Frontal cortex (tissue), 4 donors: ENCODE results near the gene PHF21A. TPM values are rescaled to one million over a fixed set of nuclear protein-coding genes. Genes with fewer than 3 reads are reported as not detected.
"Not testable (repeated sequence)": the region's sequence is repeated elsewhere in the genome, so short reads cannot be mapped to it uniquely, and the experiment has no call there.

Experiments
- DNase-seq, 2 donors: peaks; one replicate each; pipeline ENCODE4 v3.0.0; 2012; ENCODE audit warnings: low spot score in 2 of 2
- FAIRE-seq: peaks from 2 replicates; lab custom pipeline; 2012; peaks lifted over from hg19 to GRCh38; lab: Jason Lieb, UNC
- total RNA-seq: library from RNA; depleted of rRNA; stranded (reverse); fragments of >200 nt; gene quantifications from one replicate; pipeline ENCODE4 v1.2.3, GENCODE V29; 2014
- donor health status: control.
- donor health status: control.
- donor health status: control.

PHF21A gene
- total RNA-seq, 1 donor from 2014 or later: 28.9 TPM

GRCh38 chr11:45995342-45995734 lies 125.9 kb downstream of the PHF21A start:
- FAIRE-seq: no peak
- DNase-seq: no peak

DNA sequence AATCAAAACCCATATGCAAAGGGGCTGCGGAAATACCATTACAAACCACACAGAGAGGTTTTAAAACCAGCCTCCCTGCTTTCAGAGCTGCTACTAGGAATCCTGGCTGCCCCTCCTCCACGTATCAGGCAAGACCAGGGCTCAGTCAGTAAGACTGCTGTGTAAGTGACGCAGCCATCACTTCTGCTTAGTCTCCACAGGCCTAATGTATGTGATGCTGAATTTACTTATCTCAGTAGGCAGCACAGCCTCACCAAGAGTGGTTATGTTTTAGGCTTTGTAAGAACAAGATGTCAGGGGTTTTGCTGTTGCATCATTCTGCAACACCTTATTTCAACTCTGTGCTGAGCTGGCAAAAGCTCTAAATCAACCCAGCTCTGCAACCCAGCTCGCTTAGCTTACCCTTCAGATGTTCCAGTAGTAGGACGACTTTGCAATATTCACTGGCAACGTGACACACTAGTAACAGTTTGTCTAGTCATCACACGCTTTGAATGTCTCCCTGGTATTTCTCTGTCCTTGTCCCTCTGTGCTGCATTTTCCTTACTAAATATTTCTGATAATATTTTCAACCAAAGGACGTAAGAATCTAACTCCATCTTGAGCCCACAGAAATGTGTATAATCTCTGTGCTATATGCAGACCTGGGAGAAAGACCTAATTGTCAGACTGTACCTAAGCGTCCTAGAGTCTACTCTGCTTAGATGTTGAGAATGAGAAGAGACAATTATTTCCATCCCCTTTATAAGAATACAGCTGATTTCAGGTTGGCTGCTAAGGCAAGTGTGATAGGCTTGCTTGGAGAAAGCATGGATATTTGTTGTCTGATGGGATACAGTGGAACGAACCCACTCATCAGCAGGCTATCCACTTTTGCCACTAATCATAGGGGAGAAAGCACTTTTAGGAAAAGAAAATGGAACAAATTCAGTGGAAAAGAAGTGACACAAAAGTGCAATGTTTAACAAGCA lies 126.6 kb downstream of the PHF21A start:
- no peak for DNase-seq
- FAIRE-seq: no peak

DNA sequence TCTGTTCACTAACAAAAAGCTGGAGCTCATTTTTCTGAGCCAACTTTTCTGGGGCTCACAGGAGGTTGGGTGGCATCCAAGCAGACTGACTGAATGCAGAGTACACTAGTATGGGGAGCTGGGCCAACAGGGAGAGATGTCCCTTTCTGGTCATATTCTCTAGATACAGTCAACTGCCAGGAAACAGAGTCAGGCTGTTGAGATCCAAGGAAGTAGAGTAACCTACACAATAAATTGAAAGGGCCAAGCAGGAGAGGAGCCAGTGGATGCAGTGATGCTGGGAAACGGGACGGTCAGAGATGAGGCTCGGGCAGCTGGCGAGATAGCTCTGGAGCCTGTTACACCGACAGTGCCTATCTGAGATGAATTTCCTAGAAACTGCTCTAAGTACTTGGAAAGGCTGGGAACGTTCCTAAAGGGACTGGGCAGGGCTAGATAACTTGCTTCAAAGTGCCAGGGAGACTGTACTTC lies 127.7 kb downstream of the PHF21A start:
- DNase-seq: peak; percentile 17 to 25
- FAIRE-seq: no peak

DNA sequence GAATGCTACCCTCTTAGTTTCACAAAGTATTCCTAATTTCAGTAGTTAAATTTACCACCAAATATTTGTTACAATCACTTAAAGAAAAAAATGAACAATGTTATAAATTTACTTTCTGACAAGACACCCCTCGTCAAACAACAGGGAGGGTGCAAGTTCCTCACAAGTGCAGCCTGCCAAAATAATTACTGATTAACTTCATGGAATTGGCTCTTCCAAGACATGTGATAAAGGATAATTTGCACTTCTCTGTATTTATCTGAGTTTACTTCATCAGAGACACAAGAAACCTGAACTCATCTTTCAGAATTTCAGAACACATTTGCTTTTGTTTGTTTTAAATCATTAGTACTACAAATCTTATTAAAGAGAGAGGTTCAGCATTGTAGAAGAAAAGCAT lies 132.3 kb downstream of the PHF21A start:
- DNase-seq (no peak), FAIRE-seq (no peak)

GRCh38 chr11:45985212-45985611 lies 136.0 kb downstream of the PHF21A start:
- FAIRE-seq: no peak
- no peak for DNase-seq

DNA sequence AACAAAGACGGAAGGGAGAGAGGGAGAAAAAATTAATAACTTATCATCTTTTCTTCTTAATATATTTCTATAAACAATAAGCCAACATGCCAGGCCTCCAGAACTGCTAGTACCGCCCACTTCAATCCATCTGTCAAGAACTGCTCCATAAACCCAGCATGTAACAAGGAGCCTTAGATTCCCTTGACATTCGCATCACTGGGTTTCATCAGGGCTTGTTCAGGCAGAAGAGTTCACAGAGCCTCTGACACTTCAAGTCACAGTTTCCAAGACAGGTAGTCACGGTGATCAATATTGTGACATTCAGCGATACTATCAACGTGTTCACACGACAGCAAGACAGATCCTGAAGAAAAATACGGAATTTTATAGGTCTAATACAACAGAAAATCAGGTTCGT lies 137.1 kb downstream of the PHF21A start:
- FAIRE-seq: no peak
- no peak for DNase-seq

- DNase-seq: no peak
- no peak for FAIRE-seq
Observed at GRCh38 chr11:45983471-45983845, 137.8 kb downstream of the PHF21A start.

DNA sequence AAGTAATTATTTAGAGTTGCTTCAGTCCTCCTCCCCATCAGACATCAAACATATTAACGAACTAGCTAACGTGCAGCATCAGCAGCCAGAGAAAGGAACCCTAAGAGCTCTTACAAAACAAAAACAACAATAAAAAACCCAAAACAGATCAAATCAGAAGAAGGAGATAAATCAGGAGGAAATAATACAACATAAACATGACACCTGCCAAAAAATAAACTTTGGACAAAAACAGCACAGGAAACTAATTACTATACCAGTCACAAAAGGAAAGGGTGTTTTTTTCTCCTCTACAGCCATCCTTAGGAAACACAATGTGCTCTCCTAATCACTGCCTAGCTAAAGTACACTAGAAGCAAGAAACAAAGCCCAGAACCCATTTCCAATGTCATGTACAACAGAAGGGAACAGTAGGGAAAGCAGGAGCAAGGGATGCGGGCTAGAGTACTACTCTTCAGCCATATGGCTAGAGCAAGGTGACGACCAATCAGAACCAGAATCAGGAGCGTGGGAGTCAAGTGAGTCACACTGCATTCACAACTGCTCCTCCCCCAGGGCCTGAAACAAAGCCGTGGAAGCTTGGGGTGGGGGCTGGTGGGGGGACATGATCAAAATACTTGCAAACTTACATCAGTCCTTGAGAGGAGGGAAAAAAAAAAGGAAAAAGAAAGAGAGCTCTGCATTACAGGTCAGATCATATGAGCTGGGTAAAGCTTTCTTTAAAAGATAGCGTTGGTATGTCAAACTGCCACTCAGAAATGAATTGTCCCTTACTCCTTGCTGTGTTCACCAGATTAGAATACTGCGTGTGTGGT lies 138.4 kb downstream of the PHF21A start:
- FAIRE-seq (no peak), DNase-seq (peak in 1 of 2 donors; percentile 21)

- DNase-seq: not testable (repeated sequence)
- FAIRE-seq: peak; percentile 81
Observed at GRCh38 chr11:45981826-45982225, 139.4 kb downstream of the PHF21A start.

- DNase-seq (no peak), FAIRE-seq (no peak)
Observed at GRCh38 chr11:45974806-45975205, 146.4 kb downstream of the PHF21A start.

- DNase-seq (no peak), FAIRE-seq (no peak)
Observed at GRCh38 chr11:45973601-45974000, 147.7 kb downstream of the PHF21A start.

- FAIRE-seq (no peak), DNase-seq (no peak)
Observed at GRCh38 chr11:45968901-45969300, 152.4 kb downstream of the PHF21A start.

DNA sequence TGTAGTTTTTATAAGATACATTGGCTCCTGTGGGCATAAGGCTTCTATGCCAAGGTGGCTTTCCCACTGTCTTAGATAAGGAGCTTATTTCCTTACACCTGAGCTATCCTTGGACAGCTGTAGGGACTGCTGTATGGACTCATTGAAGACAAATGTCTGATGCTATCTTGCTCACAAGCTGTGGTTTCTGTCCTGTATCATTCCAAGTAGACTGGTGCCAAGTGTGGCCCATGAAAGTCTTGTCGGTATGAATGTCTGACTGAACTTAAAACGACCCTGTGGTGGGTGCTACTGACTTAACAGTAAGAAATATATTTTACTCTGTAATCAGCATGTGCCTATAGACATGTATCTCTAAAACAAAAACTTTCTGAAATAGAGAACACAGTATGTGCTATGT lies 153.7 kb downstream of the PHF21A start:
- DNase-seq: no peak
- no peak for FAIRE-seq

DNA sequence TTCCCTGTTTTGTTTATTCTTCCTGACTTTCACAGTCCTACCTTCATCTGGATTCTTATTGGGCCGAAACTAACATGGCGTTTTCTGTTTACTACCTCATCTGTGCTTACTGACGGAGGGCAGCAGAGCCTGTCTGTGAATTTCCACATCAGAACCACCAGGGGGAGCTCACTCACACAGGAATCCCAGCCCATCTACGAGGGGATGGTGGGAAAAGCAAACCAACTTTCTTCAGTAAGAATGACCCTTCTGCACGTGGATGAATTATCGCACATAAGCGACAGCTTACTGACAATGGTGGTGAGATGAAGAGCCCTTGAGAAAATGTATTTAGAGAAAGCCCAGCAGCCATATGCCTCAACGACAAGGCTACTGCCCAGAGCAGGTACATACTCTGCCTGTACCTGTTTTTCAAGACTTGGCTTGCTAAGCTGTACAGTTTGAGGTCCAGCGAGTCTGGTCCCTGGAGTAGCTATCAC lies 156.3 kb downstream of the PHF21A start:
- DNase-seq: peak; percentile 14 to 57
- peak; percentile 49 for FAIRE-seq

DNA sequence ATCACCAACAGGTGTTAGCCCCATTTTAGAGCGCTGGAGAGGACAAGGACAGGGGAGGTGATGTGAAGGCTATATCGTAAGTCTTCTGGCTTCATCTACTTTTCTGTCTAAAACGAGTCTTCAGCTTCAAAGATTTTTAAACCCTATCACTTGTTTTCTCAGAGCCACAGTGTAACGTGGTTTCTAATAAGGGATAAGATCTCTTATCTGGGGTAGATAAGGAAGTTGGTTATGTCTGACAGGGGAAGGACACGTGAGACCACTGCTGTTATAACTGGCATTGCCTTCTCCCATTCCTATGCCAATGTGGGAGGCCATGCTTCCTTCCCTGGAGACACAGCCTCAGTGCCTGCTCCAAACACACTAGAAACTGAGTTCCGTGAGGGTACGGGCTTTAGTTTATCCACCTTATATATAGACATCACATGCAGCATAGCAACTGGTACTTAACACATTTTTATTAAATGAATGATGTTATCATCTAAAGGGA lies 159.5 kb downstream of the PHF21A start:
- no peak for FAIRE-seq
- DNase-seq: no peak

- FAIRE-seq (no peak), DNase-seq (no peak)
Observed at GRCh38 chr11:45960387-45961095, 160.7 kb downstream of the PHF21A start.

DNA sequence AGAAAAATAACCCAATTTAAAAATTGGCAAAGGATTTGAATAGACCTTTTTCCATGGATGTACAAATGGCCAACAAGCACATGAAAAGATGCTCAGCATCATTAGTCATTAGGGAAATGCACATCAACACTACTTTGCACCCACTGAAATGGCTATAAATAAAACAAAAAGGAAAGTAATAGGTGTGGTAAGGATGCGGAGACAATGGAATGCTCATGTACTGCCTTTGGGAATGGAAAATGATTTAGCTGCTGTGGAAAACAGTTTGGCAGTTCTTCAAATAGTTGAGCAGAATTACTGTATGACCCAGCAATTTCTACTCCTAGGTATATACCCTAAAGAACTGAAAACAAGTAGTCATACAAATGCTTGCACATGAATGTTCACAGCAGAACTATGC lies 161.4 kb downstream of the PHF21A start:
- DNase-seq (no peak), FAIRE-seq (no peak)

DNA sequence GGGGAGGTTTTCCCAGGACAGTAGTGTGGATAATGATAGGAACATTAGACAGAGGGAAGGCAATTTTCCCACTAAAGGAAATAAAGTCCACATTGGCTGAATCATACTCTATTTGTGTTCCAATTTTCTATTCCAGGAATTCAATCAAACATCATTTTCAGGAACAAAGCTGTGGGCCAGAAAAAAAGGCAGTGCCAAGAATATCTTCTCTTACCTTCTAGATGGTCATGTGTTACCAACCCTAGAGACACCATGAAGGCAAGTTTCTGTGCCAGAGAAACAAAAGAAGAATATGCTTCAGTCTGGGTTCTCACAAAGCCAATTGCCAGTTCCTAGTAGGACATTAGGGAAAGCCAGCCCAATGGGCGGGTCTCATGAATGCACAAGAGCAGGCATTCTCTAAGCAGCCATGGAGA lies 171.3 kb downstream of the PHF21A start:
- DNase-seq (peak in 1 of 2 donors; percentile 8), FAIRE-seq (no peak)

DNA sequence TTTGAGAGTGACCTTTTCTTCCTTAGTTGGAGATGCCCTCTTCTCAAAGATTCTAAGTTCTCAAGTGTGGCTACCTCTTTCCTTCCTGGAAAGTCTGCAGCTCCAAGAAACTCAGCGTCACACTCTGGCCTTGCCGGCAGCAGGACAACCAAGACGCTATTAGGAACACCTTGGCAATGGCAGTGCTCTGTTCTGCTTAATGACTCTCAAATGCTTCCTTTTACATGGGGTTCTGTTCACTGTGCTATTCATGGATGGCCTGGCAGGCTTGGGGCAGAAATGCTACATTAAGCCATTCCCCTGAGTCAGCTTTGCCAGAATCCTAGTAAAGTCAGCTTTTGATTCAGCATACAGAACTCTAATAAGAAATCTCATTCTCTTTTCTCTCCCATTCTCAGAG lies 172.9 kb downstream of the PHF21A start:
- FAIRE-seq (no peak), DNase-seq (peak in 1 of 2 donors; percentile 9)

- no peak for DNase-seq
- FAIRE-seq: no peak
Observed at GRCh38 chr11:45947885-45948284, 173.4 kb downstream of the PHF21A start.
